Fibroblast of skin of back (primary cell): Measurements from ENCODE around the gene CPED1.
"Not testable (repeated sequence)": the region's sequence is repeated elsewhere in the genome, so short reads cannot be mapped to it uniquely, and the experiment has no call there.

Experiments used
- DNase-seq: peaks from one replicate; pipeline ENCODE4 v3.0.0-alpha.2; 2013

The CPED1 gene

GRCh38 chr7:121097577-121097976, 109.1 kb downstream of the CPED1 start:
- no peak for DNase-seq

DNA sequence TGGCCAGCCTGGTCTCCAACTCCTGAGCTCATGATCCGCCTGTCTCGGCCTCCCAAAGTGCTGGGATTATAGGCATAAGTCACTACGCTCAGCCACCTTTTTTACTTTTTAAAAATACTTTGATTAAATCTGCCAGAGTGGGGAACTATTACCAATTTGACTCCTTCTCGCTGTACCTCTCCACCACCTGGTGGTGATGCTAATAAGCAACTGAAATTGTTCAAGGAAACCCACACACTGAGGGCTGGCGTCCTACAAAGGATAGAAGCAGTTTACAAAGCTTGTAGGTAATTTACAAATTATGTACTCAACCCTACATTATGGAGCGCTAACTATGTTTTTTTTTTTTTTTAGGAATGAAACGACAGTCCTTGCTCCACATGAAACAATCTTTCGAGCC, 111.1 kb downstream of the CPED1 start:
- DNase-seq: no peak

DNA sequence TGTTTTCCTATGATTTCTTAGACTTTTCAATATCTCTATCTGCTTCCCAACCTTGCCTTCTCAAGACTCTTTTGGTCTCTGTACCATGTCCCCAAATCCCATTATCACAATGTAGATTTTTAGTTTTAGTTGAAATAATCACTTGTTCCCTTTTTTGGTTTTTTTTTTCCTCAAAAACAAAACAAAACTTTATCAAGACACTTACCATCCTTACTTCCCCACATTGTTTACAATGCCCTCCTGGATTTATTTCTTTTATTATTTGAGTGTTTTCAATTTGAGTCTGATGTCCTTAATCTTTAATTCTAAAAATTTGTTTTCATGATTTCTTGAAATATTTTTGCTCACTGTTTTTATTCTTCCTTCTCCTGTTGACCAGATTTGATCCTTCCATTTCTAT, 112.6 kb downstream of the CPED1 start:
- no peak for DNase-seq

DNA sequence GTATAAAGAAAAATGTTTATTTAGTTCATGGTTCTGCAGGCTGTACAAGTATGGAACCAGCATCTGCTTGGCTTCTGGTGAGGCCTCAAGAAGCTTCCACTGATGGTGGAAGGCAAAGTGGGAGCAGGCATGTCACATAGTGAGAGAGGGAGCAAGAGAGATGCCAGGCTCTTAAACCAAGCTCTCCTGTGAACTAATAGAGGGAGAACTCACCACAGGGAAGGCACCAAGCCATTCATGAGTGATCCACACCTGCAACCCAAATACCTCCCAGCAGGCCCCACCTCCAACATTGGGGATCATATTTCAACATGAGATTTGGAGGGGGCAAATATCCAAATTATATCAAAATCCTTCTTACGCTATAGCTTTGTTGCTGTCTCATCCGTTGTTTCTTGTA, 113.1 kb downstream of the CPED1 start:
- DNase-seq: no peak

DNA sequence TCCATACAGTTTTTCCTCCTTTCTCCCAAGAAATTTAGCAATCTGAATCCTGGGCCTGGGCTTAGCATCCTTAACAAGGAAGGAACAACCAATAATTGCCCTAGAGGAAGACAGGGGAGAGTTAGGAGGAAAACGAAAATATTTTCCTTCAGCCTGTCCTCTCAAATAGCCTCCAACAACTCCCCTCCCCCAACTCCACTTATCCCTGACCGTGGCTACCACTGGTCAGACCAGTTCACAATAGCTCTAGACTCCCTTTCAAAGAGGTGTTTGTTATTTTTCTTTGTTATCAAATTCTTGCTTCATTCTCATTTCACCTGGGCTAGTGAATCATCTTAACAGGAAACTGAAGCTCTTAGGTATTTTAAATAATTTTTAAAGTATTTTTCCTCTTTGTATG, 114.1 kb downstream of the CPED1 start:
- DNase-seq: no peak

GRCh38 chr7:121103086-121103485, 114.6 kb downstream of the CPED1 start:
- no peak for DNase-seq

DNA sequence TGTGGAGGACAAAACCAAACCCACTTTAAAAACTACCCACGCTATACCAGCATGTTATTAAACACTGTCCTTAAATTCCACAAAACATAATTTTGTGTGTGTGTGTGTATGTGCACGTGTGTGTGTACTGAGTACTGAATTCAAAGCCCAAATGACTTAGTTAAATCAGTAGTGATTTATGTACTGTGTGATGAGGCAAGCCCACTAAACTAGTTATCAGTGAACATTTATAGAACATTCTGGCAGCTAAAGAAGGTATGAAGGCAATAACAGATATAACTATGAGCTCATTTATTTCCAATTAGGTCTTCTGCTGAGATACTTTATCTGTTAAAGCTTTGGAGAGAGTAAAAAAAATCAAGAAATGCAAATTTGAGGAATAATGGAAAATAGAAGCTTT, 115.1 kb downstream of the CPED1 start:
- DNase-seq: no peak

DNA sequence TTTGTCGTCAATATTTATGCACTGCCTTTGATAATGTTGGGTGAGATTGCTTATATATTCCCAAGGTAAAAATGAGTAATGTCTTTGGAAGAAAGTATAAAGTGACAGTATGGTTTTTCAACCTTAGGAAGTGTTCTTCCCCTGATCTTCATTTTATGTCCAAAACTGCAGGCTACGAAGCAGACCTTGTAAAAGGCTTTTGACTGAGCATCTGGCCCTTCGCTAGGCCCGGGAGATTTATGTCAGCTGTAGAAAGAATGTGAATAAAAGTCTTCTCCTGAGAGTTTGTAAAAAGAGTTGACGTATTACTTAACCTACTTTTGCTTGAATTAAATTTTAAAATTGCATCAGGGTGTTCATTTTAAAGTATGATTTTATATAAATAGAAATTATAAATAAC, 116.8 kb downstream of the CPED1 start:
- DNase-seq: no peak

GRCh38 chr7:121107923-121108498, 119.5 kb downstream of the CPED1 start:
- DNase-seq: peak; percentile 73

GRCh38 chr7:121109145-121109544, 120.6 kb downstream of the CPED1 start:
- DNase-seq: no peak

DNA sequence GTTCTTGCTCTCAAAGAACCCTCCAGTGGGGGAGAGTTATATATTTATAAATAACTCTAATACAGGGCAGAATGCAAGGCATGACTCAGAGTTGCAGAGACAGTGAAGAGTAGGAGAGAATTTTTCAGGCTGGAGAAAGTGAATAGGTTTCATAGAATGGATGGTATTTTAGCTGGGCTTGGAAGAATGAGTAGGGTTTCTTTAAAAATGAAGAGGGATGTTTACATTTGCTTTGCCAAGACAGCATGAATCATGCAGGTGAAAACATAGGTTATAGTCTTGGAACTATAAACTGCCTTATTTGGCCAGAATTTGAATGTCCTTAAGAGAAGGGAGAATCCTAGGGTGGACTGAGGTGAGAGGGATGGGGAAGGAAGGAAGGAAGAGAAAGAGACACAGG, 124.8 kb downstream of the CPED1 start:
- DNase-seq: peak; percentile 58

- DNase-seq: peak; percentile 8
Measured at GRCh38 chr7:121116396-121116795, 127.9 kb downstream of the CPED1 start.

- DNase-seq: no peak
Measured at GRCh38 chr7:121119047-121119446, 130.5 kb downstream of the CPED1 start.

- DNase-seq: no peak
Measured at GRCh38 chr7:121123032-121123431, 134.5 kb downstream of the CPED1 start.

GRCh38 chr7:121125454-121125853, 136.9 kb downstream of the CPED1 start:
- DNase-seq: not testable (repeated sequence)

- DNase-seq: no peak
Measured at GRCh38 chr7:121126201-121126600, 137.7 kb downstream of the CPED1 start.

- peak; percentile 43 for DNase-seq
Measured at GRCh38 chr7:121126801-121127534, 138.5 kb downstream of the CPED1 start.

DNA sequence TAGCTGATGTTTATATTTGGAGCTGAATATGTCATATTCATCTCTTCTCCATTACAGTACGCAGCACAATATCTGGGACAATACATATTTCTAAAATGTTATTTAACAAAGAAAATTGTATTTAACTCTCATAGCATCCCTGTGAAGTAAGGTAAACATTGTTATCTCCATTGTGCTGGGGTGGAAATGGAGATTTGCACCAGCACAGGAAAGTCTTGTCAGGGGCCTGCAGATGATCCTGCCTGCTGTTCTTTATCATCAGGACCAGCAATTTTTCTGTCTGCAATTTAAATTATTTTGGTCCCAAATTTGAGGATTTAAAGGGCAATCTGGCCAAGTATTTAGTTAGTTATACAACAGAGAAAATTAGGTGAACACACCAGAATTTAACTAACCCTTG, 144.4 kb downstream of the CPED1 start:
- no peak for DNase-seq

DNA sequence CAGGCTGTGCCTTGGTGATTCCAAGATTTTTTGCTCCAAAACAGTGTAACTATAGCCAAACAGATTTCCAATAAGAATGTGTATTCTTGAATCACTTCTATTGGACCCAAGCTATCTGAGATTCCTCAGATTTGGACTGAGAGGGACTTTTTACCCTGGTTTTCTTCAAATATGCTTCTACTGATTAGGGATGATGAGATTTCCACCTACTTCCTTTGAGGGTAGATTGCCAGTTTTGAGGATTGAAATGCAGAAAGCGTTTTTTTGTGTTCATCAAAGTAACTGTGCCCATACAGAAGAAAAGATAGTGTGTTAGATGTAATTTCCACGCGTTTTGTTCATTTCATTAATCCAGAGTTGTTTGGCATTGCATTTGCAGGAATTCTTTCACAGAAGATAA, 144.9 kb downstream of the CPED1 start:
- no peak for DNase-seq

- no peak for DNase-seq
Measured at GRCh38 chr7:121137580-121137979, 149.1 kb downstream of the CPED1 start.

DNA sequence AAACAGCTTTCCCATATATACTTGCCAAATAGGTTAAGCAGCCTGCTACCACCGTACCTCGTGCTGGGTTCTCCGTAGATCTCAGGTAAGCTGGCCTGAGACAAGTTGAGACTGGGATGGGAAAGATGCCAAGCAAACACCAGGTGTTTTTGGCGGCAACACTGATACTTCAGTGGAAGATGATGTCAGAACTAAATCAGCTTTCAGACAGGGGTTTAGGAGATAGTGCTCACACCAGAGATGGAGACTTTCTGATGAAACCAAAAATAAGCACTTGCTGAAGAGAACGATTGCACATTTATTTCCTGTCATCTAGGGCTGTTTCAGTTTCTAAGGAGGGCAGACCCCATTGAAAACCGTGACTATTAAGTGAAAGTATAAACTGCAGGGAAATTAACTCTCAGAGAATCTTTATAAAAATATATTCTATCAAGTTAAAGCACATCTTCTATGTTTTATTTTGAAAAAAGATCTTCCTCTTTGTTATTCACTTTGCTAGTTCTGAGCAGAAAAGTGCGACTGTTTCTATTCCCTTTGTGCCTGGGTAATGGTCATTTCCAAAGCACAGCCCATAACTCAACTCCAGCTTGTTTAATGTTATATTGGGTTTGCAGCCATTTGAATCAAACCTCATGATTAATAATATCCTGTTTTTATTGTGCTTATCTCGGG, 149.9 kb downstream of the CPED1 start:
- no peak for DNase-seq

DNA sequence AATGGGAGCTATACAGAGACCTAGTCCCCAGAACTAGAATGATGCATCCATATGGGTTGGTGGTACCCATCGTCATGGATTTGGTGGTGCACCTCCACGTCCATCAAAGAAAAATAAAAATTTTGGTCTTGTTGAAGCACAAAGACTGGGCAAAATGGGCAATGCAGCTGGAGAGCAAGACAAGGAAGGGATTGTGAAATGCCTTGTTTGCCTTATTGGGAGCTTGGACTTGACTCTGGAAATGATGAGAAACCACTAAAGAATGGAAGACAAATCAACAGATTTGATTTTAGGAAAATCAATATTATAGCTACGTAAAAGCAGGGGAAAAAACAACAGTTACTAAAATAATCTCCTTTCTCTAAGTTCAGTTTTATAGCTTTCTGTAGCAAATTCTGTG, 150.9 kb downstream of the CPED1 start:
- DNase-seq: no peak

DNA sequence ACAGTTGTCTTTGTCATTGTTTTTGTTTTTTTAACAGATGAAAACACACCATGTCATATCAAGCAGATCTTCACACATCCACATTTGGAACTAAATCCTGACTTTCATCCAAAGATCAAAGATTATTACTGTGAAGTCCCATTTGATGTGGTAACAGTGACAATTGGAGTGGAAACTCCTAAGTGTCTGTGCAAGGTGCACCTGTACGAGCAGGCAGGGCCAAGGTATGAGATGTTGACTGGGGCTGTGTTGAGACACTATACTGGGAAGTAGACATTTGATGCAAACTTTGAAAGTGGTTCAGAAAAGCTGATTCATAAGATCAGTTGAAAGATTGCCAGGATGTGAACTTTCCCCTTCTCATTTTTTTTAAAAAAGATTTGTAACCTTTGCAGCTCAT, 152.3 kb downstream of the CPED1 start:
- no peak for DNase-seq

DNA sequence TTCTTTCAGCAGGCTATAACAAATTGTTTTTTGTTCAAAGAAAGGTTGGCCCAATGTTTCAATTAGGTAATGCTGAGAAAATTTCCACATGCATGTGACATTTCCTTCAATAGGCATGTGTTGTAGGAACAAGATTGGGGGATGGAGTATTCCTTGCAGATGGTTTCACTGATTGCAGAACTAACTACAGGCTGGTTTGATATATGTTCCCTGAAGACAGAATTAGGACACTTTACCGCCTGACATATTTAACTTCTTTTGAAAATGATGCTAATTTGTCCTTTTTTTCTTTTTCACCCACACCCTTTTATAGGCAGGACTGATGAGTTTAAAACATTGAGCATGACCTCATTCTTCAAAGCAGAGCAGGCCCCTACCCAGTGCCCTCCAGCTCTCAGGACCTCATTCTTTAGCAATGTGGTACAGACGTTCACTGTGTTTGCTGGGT, 163.3 kb downstream of the CPED1 start:
- no peak for DNase-seq
